ENCODE data around the gene PARVA.

Gene PARVA

DNA sequence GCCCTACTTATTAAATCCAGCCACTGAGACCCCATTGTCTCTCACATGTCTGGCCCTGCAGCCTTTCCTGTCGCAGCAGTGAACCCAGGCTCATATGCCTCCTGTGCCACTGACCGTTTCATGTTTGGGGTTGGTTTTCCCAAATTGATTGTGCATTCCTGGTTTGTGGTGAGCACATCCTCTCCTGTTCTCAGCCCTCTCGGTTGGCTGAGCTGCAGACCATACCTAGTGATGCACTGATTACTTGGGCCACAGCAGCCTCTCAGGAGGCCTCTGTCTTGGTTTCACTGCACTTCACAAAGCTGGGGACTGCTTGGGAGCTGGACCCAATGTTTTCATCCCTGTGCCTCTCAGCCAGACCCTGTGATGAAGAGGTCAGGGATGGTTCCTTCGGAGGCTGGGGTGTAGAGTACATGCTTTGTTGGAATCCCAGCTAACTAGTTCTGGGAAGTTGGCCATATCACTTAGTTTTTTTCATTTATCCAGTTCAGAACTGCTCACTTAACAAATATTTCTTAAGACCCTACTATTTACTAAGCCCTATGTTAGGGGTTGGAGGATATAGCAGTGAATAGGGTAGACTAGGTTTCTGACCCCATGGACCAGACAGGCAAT is 30.9 kb downstream of the PARVA start:
- DNase-seq, result no peak

DNA sequence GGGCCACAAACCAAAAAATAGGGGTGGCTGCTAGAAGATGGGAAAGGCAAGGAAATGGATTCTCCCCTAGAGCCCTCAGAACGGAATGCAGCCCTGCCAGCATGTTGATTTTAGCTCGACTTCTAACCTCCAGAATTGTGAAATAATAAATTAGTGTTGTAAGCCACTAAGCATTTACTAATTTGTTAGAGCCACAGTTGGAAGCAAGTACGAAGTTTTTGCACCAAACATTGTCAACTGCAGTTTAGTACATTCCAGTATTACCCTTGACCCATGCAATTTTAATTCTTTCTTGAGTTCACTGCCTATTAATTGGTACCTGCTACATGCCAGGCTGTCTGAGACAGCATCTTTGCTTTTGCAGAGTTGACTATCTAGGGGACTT is 32.2 kb downstream of the PARVA start:
- peak; percentile 7 for DNase-seq

DNA sequence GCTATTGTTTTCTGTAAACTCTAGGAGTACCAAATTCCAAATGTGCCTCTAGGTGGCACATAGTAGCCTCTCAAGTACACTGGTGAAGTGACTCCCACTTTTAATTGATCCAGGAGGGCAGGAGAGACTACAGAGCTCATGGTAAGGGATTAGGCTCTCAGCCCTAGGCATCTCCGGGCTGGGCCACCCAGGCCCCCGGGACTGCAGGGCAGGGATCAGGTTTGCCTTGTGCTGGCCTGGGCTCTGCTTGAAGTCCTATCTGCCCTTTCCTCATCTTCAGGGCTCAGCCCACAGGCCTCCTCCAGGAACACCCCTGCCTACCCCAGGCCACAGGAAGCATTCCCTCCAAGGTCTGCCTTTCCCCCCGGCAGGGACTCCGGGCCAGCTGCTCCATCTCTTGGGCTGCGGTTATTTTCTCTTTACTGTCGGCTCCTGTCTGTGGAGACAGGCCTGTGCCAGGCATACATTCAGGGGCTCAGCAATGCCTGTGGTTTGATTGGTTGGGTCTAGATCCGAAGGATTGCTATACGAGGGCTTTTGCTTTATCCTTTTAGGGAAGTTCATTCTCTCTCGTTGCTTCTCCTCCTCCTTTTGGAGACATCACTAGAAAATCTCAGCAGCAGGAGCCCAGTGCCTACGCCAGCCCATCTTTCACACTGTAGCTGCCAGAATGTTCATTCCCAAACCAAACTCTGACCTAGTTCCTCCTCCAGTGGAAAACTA is 32.8 kb downstream of the PARVA start:
- no peak for DNase-seq

DNA sequence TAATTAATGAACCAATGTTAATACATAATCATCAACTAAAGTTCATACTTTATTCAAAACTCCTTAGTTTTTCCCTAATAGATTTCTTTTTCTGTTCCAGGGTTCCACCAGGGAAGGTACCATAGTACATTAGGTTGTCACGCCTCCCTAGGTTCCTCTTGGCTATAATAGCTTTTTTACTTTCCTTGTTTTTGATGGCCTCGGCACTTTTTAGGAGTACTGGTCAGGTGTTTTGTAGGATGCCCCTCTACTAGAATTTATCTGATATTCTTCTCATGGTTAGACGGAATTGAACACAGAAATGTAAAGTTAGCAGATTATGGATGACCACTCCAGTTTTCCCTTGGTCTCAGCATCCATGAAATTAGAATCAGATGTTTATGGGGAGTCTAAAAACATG is 34.0 kb downstream of the PARVA start:
- DNase-seq, result no peak

DNA sequence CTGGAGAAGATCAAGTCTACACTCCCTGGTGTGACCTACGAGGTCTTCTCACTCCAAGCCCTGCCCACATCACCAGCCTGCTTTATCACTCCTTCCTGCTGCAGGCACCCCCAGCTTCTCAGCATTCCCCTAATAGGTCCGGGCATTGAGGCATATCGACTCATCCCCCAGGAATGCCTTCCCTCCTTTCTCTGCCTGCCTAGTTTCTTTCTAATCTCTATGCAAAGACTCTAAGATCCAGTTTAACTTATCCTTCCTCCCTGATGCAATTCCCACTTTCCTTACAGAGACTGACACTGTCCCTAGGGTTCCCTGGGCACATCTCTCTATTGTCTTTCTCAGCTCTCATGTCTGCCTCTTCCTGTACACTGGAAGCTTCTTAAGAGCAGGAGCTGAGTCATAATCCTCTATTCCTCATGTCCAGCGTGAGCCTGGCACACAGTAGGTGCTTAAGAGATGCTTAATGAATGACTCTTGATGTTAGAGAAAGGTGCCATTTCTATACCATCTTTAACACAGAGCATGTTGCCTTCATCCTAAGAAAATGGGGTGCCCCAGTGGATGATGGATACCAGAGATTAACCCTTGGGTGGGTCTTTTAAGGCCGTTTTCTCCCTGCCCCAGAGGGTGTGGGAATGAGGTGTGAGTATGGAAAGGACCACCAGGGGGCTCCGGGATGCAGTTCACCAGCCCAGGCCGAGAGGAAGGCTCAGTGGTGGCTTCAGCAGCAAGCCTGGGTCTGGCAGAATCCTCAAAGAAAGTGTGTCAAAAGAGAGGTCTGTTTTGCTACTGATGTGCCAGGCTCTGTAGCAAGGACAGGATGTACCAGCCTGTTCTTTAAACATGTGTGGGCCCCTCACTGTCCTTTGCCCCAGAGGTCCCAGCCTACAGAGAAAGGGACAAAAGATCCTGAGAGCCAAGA is 34.7 kb downstream of the PARVA start:
- peak; percentile 76 for DNase-seq

DNA sequence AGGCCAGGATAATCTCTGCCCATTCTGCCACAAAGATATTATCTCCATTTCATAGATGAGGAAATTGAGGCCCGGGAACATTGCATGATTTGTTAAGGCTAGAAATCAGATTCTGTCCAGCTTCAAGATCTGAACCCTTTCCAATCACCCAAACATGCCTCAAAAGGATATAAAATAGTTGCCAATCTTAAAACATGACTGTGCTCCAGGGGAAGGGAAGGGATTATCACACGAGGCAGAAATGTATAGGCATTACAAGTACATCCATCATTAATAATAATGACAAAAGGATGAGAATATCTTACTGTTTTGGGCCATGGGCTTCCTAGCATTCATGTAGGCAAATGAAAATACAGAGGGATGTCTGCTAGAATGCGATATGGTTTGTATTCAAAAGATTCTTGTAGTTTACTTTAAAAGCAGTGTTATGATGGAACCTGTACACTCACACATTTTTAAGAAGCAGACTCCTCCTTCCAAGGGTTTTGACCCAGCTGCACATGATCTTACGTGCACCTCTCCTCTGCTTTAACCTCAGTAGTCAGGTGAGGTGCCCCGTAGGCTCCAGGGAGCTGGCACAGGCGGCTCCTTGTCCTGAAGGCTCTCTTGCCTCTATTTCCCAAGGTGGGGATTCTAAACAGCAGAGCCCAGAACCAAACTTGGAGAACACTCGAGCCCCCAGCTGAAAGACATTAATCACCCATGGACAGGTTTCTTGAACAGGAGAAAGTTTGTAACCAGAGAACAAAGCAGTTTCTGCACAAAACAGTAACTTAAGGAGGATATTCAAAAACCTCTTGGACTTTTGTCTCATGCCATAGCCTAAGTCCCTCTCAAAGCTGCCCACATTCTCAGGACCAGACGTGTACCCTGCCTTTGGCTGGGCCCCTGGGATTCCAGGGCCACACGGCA is 36.0 kb downstream of the PARVA start:
- no peak for DNase-seq

DNA sequence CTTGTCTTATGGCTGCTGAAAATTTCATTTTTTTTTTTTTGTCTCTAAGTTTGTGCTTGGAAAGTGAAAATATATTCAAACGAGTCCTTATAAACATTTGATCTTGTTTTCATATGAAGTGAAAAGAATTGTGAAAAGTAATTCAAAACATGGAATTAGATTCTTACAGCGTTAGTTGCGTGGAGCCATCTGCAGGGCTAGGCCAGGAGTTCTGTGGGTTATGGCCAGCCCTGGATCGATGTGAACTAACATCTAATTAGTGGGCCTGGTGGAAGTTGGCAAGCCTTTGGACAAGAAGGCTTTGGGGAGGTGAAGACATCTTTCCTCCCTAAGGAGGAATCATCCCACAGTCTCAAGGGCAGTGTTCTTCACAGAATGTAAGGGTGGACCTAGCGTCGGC is 37.2 kb downstream of the PARVA start:
- no peak for DNase-seq

DNA sequence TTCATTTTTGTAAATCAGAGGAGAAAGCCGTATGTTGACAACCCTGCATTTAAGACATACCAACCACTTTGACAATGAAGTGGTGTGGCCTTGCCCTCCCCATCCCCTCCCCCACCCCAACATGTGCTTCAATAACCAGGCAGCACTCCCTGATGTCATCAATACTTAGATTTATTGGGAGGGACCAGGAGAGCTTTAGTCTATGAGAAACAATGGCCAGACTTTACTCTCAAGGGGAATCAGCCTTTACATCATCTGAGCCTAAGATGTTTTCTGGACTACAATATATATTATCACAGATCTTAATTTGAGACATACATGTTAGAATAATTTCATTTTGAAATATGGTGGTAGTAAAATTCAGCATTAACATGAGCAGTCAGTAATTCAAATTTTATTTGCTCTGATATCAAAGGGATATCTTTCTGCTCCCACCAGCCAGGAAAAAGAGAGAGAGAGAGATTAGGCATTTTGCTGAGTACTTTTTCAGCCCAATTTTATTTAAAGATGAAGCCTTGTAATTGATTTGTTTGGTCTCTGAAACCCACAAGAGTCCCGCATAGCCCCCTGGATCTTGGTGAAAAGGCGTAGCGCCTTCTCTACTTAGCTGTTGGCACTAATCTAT is 38.1 kb downstream of the PARVA start:
- DNase-seq, result no peak

DNA sequence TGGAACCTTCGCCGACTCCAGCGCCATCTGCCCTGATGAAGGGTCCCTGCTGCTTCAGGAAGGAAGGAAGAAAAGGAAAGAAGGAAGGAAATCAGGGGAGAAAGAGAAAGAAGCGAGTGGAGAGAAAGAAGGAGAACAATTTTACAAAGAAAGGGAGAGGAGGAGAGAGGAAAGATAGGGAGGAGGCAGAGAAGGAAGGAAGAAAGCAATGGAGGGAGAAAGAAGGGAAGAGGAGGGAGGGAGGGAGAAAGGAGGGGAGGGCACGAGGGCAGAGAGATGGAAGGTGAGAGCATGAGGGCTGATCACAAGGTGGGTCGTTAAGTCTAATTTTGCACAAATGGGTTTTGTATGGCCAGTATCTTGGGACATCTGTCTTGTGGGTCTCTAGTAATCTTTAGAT is 39.2 kb downstream of the PARVA start:
- DNase-seq, result no peak

DNA sequence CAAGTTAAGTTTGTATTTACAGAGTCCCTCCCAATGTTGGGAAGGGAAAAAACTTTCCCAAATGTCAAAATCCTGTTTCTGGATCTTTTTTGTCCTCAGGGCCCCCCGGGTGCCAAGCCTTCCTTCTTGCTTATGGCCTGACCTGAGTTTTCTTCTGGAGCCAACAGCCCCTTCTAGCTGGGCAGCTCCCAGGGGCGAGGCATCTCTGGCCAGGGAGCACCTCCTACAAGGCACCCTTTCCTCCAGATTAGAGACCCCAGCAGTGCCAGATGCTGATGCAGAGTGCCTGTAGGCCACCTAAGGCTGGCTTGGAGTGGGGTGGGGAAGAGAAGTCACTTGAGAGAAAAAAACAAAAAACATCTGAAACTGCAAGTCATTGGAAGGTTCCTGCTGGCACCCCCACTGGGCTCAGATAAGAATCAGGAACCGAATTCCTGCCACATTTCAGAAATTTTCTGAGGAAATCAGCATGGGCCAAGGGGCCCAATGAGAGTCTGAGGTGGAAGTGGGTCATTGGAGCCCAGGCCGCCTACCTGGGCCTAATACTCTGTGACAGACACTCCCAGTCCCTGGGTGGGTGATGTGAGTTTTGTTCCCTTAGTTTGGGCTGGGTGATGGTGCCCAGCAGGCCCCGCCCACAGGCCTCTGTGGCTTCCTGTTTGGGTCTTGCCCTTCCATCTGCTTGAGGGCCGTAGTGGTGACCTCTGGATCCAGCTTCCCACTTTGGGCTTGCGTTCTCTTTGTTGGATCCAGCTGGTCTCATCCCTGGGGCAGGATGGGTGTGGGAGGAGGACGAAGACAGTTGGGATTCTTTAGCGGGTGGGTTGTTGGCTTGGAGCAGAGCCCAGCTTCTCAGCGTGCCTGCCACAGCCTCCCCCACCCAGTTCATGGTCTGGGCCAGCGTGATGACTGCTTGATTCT is 40.6 kb downstream of the PARVA start:
- DNase-seq, result no peak

DNA sequence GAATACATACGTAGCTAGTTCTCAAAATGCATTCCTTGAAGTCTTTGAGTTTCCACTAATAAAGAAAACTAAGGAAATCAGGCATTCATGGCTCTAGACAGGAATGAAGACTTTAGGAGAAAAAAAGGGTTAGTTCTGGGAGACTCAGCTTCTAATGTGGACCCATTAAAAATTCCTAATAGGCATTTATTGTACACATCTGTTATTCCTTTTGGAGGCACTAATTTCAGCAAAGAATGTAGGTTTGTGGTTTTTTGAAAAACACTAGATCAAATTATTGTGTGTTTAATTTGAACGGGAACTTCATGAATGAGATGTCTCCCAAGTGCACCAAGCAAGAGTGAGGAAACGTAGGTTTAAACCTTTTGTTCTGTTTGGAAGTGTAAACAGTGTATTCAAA is 42.7 kb downstream of the PARVA start:
- DNase-seq, result no peak

DNA sequence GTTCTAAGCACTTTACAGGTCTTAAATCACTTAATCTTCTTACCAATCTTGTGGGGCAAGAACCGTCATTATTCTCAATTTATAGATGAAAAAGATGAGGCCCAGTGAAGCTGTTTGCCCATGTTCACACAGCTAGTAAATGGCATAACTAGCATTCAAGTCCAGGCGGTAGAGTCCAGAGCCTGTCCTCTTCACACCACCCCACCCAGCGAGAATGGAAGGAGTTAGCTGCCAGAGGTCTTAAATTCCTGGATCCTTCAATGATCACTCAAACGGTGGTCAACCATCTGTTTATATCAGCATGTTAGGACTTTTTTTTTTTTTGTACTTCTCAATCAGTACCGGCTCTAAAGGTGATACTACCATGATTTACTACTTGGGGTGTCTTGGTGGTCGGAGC is 43.3 kb downstream of the PARVA start:
- DNase-seq, result no peak

DNA sequence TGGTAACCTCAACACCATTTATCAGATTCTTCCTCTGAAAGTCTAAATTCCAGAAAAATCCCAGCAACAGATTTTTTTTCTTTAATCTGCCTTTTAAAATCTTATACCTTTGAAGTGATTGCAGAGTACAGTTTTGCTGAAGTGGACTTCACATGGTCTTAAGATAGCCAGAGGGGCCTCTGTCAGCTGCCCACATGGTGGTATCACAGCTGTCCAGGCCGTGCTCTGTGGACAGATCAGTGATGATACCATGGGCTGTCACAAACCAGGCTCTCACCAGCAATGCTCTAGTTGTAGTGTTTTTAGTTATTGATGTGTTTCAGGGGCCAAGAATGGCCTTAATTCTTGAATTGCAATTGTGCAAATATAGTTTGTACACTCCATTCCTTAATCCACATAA is 44.0 kb downstream of the PARVA start:
- no peak for DNase-seq

DNA sequence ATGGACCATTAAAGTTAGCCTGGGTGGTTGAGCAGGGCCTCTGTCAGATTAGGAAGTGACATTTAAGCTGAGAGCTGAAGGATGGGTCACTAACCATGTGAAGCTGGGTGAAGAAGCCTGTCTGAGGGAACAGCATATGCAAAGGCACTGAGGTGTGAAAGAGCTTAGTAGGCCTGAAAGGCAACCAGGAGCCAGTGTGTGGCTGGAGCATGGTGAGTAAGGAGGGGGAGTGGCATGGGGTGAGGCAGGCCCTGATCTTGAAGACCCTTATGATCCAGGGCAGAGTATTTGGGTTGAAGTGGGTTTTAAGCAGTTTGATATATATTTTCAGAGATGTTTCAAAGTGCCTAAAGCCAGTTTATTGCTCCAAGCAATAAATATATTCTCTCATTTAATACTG is 48.8 kb downstream of the PARVA start:
- no peak for DNase-seq

DNA sequence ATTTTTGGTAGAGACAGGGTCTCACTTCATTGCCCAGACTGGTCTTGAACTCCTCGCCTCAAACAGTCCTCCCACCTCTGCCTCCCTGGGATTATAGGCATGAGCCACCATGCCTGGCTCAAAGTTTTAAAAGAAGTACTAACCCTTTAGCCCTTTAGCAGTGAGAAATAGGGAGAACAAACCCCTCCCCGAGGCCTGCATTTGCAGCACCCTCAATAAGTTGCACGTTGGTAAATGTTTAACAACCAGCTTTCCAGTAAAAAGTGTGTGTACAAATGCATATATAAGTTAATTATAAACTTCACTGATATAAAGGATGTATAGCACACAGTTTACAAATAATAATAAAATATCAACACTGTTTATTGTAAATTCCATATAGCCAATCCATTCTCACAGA is 51.8 kb downstream of the PARVA start:
- DNase-seq, result no peak

DNA sequence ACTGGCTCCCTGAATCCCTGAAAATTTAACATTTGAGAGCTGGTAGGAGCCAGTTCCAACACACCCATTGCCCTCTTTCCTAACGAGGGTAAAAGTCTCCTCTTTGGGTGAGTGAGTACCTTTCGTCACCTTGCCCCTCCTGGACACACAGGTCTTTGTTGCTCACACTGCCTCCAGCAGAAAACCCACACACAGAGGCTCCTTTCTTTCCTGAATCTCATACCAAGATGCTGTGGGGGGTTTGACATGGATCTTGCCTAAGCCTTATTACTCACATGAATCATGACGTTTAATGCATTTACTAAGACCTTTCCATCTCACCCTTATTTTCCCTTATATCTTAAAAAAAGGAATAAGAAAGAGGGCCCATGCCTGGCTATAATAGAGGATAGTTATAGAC is 53.0 kb downstream of the PARVA start:
- no peak for DNase-seq

DNA sequence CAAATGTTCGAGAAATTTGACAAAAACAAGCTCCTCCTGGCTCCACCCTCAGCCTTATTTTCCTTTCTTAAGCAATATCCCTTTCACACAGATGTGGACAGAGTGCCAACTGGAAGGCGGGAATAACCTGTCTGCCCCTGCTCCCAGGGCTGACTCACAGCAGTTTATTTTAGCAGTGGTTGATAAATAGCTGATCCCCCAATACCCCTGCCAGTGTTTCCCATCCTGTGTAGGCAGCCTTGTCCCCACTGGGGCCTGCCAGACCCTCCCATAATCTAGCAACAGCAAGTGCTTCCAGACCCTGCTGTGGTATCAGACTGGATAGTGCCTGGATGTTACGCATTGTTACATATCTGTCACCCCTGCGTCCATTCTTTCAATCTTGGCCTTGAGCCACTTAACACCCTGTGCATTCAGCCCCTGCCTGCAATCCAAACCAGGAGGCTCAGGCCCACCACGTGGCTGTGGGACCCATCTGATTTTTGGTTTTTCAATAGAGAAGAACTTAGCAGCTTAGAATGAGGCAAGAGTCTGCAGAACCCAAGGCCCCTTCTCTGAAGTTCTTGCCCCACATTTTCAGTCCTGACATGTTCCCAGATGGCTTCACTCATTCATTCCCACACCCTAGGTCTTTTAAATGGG is 53.7 kb downstream of the PARVA start:
- DNase-seq, result no peak

DNA sequence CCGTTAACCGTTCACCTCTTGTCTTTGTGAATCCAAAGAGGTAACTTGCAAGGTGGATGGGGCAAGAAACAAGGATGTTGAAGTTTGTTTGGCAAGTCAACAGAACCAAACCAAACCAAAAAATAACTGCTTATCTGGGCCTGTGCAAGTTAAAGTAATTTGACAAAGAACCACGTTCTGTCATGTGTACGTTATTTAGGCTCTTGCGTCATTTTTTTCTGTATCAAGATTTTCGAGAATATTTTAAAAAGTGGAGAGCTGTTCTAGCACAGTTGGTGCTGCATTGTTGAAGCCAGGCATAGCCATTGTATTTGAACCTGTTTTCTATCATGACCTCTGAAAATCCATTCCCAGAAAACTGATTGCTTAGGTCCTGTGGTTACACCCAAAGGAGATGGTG is 55.1 kb downstream of the PARVA start:
- DNase-seq, result no peak

DNA sequence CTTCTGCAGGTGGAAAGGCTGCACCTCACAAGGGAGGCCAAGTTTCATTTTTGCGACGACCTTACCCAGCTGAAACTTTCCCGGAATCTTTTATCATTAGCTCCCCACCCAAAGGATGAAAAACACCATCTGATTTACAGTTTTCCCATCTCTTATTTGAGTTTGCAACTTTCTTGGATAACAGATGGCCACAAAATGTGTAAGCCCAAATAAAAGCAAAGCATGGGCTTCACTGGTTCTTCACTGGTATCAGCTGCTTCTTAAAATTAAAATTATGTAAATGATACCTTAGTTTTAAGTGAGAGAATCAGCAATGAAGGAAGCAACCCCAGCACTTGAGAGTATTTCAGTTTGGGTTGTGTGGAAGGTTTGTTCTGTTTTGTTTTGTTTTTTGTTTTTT is 55.8 kb downstream of the PARVA start:
- DNase-seq, result no peak

DNA sequence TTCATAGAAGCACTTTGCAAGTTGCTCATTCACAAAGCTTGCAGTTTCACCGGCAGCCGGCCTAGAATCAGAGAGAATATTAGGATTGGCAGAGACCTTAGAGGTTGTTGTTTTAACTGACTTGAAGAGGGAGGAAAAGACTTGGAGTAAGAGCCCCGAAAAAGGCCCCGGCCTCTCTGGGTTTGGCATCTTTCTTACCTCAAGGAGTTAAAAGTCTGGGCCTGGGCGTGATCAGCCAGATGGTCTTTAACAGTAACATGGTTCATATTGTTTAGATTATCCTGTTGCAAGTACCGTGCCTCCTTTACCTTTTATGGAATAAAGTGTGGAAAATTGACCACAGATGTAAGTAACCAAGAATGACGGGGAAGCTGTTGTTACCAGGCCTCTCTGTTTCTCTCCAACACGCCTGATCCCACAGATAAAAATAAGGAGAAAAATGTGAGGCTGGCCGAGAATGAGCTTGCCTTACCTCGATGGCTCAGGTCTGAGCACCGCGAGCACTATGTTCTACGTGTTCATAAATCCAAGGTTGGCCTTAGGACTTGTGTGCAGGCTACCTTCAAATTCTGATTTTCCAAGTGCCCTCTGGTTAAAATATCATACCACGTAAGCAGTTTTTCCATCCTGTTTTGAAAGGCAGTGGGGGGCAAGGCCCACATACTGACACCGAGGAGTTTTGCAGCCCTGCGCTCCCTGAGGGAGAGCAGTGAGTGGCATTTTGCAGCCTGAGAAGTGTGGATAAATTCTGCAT is 56.4 kb downstream of the PARVA start:
- no peak for DNase-seq
